ENCODE results near the gene PHPT1. TPM values are rescaled to one million over a fixed set of nuclear protein-coding genes. Genes with fewer than 3 reads are reported as not detected.

The PHPT1 gene
- total and polyA plus RNA-seq, 2 of the 13 experiments (the other 11 are each of a cell fraction or from before 2014, with no cell fraction given), result 189 to 192 TPM

- TF ChIP-seq THAP9 (CRISPR knock-in tag; IDR thresholded peaks at IDR 0.05; ENCODE audit: borderline replicate concordance) (no peak), PHF8 (CRISPR knock-in tag; IDR thresholded peaks at IDR 0.05) (no peak), ZNF274 (CRISPR knock-in tag; IDR thresholded peaks at IDR 0.05) (no peak), MED1 (CRISPR knock-in tag; IDR thresholded peaks at IDR 0.05) (0 out of 2 replicates have a peak, but pooled peaks have one; percentile 7), ZBTB33 (CRISPR knock-in tag; IDR thresholded peaks at IDR 0.05) (0 out of 2 replicates have a peak, but pooled peaks have one; percentile 13), NCOA1 (CRISPR knock-in tag; IDR thresholded peaks at IDR 0.05) (no peak), ZGPAT (CRISPR knock-in tag; IDR thresholded peaks at IDR 0.05) (no peak)
Measured at GRCh38 chr9:136802321-136802720, 46.9 kb upstream of the PHPT1 start (continued).

Data from HepG2 (cell line).